Measurements from ENCODE around the gene IGDCC3. TPM values are rescaled to one million over a fixed set of nuclear protein-coding genes. Genes with fewer than 3 reads are reported as not detected.

IGDCC3 gene
- polyA plus RNA-seq, 1 donor from 2014 or later: 14.4 TPM

DNA sequence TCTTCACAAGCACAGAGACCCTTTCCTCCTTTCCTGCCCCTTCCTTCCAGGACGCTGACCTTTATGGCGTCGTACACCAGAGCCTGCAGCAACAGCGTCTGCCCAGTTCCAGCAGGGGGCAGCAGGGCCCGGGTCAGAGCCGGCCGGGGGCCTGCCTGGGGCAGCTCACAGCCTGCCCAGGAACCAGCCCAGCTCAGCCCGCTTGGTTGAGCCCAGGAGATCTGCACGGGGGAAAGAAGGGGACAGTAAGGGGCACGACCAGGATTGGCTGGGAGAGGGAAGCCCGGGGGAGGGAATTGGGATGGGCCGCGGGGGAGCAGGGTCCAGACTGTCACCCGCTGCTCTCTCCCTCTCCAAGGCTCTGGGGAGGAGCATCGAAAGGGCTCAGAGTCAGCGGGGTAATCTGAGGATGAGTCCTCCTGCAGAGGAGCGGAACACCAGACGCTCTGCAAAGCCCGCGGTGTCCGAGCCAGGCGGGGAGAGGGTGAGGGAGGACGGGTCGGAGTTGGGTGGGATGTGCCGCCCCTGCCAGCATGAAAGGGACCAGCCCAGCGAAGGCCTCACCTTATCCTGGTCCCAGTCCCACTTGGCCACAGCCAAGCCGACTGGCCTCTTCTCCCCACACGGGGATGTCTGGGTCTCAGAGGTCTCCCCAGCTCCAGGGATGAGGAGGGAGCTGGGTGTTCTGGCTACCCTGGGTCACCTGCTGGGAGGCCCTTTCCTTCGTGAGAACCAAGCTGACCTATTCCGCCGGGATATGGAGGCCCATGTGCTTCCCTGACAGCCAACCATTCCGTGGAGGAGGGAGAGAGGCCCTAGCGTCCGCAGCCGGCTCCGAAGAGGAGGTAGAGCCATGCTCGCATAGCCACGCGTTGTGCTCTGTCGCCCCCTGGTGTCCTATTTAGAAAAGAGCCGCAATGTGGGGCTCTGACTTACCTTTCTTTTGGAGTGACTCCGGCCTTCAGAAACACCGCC lies 7.4 kb upstream of the IGDCC3 start:
- peak; percentile 92 for TF ChIP-seq MXI1 (conservative IDR thresholded peaks at IDR 0.05; ENCODE audit: poor library complexity, severe bottlenecking)
- TF ChIP-seq SMC3 (conservative IDR thresholded peaks at IDR 0.05; ENCODE audit: poor library complexity): peak; percentile 99
- no peak for TF ChIP-seq POLR2AphosphoS5 (IDR thresholded peaks at IDR 0.05)
- no peak for TF ChIP-seq EP300 (conservative IDR thresholded peaks at IDR 0.05; ENCODE audit: poor library complexity, severe bottlenecking)
- no peak for TF ChIP-seq EZH2 (IDR thresholded peaks at IDR 0.05; ENCODE audit: borderline replicate concordance, insufficient read depth, low read length, poor library complexity, severe bottlenecking)
- TF ChIP-seq TAF1 (IDR thresholded peaks at IDR 0.05; ENCODE audit: low read depth): no peak
- TF ChIP-seq RAD21 (conservative IDR thresholded peaks at IDR 0.05): peak; percentile 97
- TF ChIP-seq REST (IDR thresholded peaks at IDR 0.05; ENCODE audit: borderline replicate concordance): no peak
- TF ChIP-seq CTCF (IDR thresholded peaks at IDR 0.05; ENCODE audit: poor library complexity, severe bottlenecking): peak; percentile 93
- no peaks in the 10 kb centered on the region for H3K27me3 ChIP-seq (ENCODE audit: insufficient read depth, low read depth, low read length)
- no peaks in the 10 kb centered on the region for H3K9me3 ChIP-seq (ENCODE audit: low read length)
- no peaks in the 10 kb centered on the region for H3K79me2 ChIP-seq (replicated peaks; ENCODE audit: insufficient read depth, low read length)
- H3F3A ChIP-seq (ENCODE audit: insufficient read depth, low read length, poor library complexity, severe bottlenecking): no peaks in the 10 kb centered on the region
- H3K4me3 ChIP-seq (ENCODE audit: low read length): no peak overlapping the region
- no peaks in the 10 kb centered on the region for H3K36me3 ChIP-seq (ENCODE audit: insufficient read depth, low read length)
- no peaks in the 10 kb centered on the region for H3K9me2 ChIP-seq (ENCODE audit: insufficient read depth, low read length)
- no peaks in the 10 kb centered on the region for H4K20me1 ChIP-seq (ENCODE audit: insufficient read depth)
- no peak overlapping the region for H3K4me2 ChIP-seq (ENCODE audit: low read length)
- H3K9ac ChIP-seq (ENCODE audit: low read length): peak overlapping the region; percentile 39
- no peak overlapping the region for H2AFZ ChIP-seq (ENCODE audit: low read depth, low read length)
- H3K27ac ChIP-seq (ENCODE audit: low read length): no peak overlapping the region

DNA sequence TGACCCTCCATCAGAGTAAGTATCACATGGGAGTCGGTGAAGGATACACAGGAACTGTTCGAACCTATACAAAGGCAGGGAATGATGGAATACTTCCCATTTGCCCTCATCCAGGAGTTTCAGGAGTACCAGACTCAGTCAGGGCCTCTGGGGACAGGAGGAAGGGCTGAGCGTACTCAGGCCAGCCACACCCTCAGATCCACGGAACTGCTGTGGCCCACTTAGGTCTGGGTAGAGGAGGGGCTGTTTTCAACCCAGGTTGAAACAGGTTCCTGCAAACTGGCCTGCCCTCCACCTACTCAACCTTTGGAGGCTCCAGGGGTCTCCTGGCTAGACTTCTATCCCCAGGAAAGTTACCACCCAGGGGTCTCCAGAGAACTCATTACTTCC lies 6.7 kb upstream of the IGDCC3 start:
- Histone ChIP-seq H3K9ac (ENCODE audit: low read length) (no peak overlapping the region), H3F3A (ENCODE audit: insufficient read depth, low read length, poor library complexity, severe bottlenecking) (no peaks in the 10 kb centered on the region), H3K4me2 (ENCODE audit: low read length) (no peak overlapping the region), H3K9me3 (ENCODE audit: low read length) (no peaks in the 10 kb centered on the region), H3K4me3 (ENCODE audit: low read length) (no peak overlapping the region), H3K36me3 (ENCODE audit: insufficient read depth, low read length) (no peaks in the 10 kb centered on the region), H3K79me2 (replicated peaks; ENCODE audit: insufficient read depth, low read length) (no peaks in the 10 kb centered on the region), H3K27ac (ENCODE audit: low read length) (no peak overlapping the region), H4K20me1 (ENCODE audit: insufficient read depth) (no peaks in the 10 kb centered on the region), H2AFZ (ENCODE audit: low read depth, low read length) (no peak overlapping the region), H3K9me2 (ENCODE audit: insufficient read depth, low read length) (no peaks in the 10 kb centered on the region), H3K27me3 (ENCODE audit: insufficient read depth, low read depth, low read length) (no peaks in the 10 kb centered on the region)
- no peak for TF ChIP-seq REST (IDR thresholded peaks at IDR 0.05; ENCODE audit: borderline replicate concordance)
- TF ChIP-seq MXI1 (conservative IDR thresholded peaks at IDR 0.05; ENCODE audit: poor library complexity, severe bottlenecking): no peak
- no peak for TF ChIP-seq RAD21 (conservative IDR thresholded peaks at IDR 0.05)
- TF ChIP-seq CTCF (IDR thresholded peaks at IDR 0.05; ENCODE audit: poor library complexity, severe bottlenecking): no peak
- no peak for TF ChIP-seq EZH2 (IDR thresholded peaks at IDR 0.05; ENCODE audit: borderline replicate concordance, insufficient read depth, low read length, poor library complexity, severe bottlenecking)
- TF ChIP-seq POLR2AphosphoS5 (IDR thresholded peaks at IDR 0.05): no peak
- no peak for TF ChIP-seq TAF1 (IDR thresholded peaks at IDR 0.05; ENCODE audit: low read depth)
- no peak for TF ChIP-seq EP300 (conservative IDR thresholded peaks at IDR 0.05; ENCODE audit: poor library complexity, severe bottlenecking)
